K562 (cell line): Measurements from ENCODE around the gene CCNL1. TPM values are rescaled to one million over a fixed set of nuclear protein-coding genes. Genes with fewer than 3 reads are reported as not detected.

Source experiments
- KHSRP ChIP-seq: fragments of 450-650 bp; IDR thresholded peaks from 2 replicates; pipeline ENCODE4 v1.6.1; 2017
- MTA3 ChIP-seq: fragments of 450-650 bp; formaldehyde crosslinking; IDR thresholded peaks from 2 replicates; pipeline ENCODE4 v1.6.1; 2017; ENCODE audit warnings: mild to moderate bottlenecking, borderline replicate concordance
- NR1H2 ChIP-seq: sonication (generic); formaldehyde crosslinking; IDR thresholded peaks from 2 replicates; pipeline ENCODE4 v1.4.0; 2020; ENCODE audit warnings: mild to moderate bottlenecking, missing genetic modification reagents
- PHB ChIP-seq: fragments of 250-450 bp; sonication (Bioruptor Pico); IDR thresholded peaks from 2 replicates; pipeline ENCODE4 v1.5.0; 2021
- SETDB1 ChIP-seq: IDR thresholded peaks from one replicate; pipeline ENCODE4 v1.6.1; 2012; ENCODE audit warnings: low read length, control low read depth, inconsistent platforms
- TEAD4 ChIP-seq, 2 experiments: sonication (generic) in 1 of 2; formaldehyde crosslinking in 1 of 2; IDR thresholded peaks; 2 replicates each; pipeline versions ENCODE4 v1.6.1 to v1.8.0; 2012 to 2022; ENCODE audit warnings: borderline replicate concordance in 1 of 2, inconsistent platforms in 1 of 2, low read length in 1 of 2, mild to moderate bottlenecking in 1 of 2, missing genetic modification reagents in 1 of 2
- TFAM ChIP-seq: fragments of 250-450 bp; sonication (Bioruptor Pico); conservative IDR thresholded peaks from 2 replicates; pipeline ENCODE4 v1.5.0; 2021; ENCODE audit warnings: mild to moderate bottlenecking, moderate library complexity
- ZBTB17 ChIP-seq: fragments of 450-650 bp; formaldehyde crosslinking; IDR thresholded peaks from 2 replicates; pipeline ENCODE4 v1.4.0; 2020; ENCODE audit warnings: mild to moderate bottlenecking
- ZC3H4 ChIP-seq: sonication (generic); formaldehyde crosslinking; IDR thresholded peaks from 2 replicates; pipeline ENCODE4 v1.9.0; 2021; ENCODE audit warnings: missing genetic modification reagents, borderline replicate concordance
- ZNF311 ChIP-seq: fragments of 250-450 bp; sonication (Bioruptor Pico); IDR thresholded peaks from 2 replicates; pipeline ENCODE4 v1.4.0; 2020; ENCODE audit warnings: mild to moderate bottlenecking, moderate library complexity
- ZNF507 ChIP-seq: conservative IDR thresholded peaks from 2 replicates; pipeline ENCODE4 v1.6.1; 2017; ENCODE audit warnings: missing genetic modification characterization, missing compliant biosample characterization
- ZNF695 ChIP-seq: fragments of 450-650 bp; formaldehyde crosslinking; IDR thresholded peaks from 2 replicates; pipeline ENCODE4 v1.4.0; 2020; ENCODE audit warnings: mild to moderate bottlenecking, moderate library complexity
- ZNF76 ChIP-seq: fragments of 250-450 bp; sonication (Bioruptor Pico); IDR thresholded peaks from 2 replicates; pipeline ENCODE4 v1.4.0; 2020; ENCODE audit warnings: mild to moderate bottlenecking, moderate library complexity, borderline replicate concordance
- polyA plus RNA-seq, 8 experiments: library from polyadenylated mRNA; depleted of rRNA in 4 of 8; stranded (reverse) in 5 of 8; unstranded in 3 of 8; fragments of >200 nt; fragmentation: Nextera tagmentation in 2 of 8; fragmentation: Illumina TruSeq in 1 of 8; extraction: Ambion mirVana in 2 of 8; extraction: Trizol in 1 of 8; gene quantifications; 2 replicates each; pipeline versions ENCODE4 v1.2.1 to v1.2.3, GENCODE V29; 2011 to 2014; ENCODE audit warnings: inconsistent platforms in 1 of 8, missing spikeins in 1 of 8
- total RNA-seq, 7 experiments: library from RNA; depleted of rRNA in 6 of 7; stranded (reverse); fragments of >200 nt in 6 of 7; fragmentation: Illumina TruSeq in 2 of 7; extraction: Trizol in 2 of 7; gene quantifications; 2 replicates each; pipeline versions ENCODE4 v1.2.1 to v1.2.3, GENCODE V29; 2011 to 2021; ENCODE audit warnings: low replicate concordance in 1 of 7
- TF ChIP-seq, protein P1 (sequence below): sonication (generic); formaldehyde crosslinking; IDR thresholded peaks from 2 replicates; pipeline ENCODE4 v1.8.0; 2022; ENCODE audit warnings: mild to moderate bottlenecking, missing genetic modification reagents
- TF ChIP-seq, protein P2 (sequence below): sonication (generic); formaldehyde crosslinking; IDR thresholded peaks from 2 replicates; pipeline ENCODE4 v1.8.0; 2022; ENCODE audit warnings: mild to moderate bottlenecking, low read depth, missing genetic modification reagents
- TF ChIP-seq, protein P3 (sequence below), 2 experiments: fragments of 150-350 bp in 1 of 2; IDR thresholded peaks; 2 replicates each; pipeline ENCODE4 v1.6.1; 2012 to 2016; ENCODE audit warnings: low read depth in 2 of 2, low read length in 2 of 2, mild to moderate bottlenecking in 1 of 2, moderate library complexity in 1 of 2
- TF ChIP-seq, protein P4 (sequence below): IDR thresholded peaks from 2 replicates; pipeline ENCODE4 v1.6.1; 2011; ENCODE audit not compliant: insufficient read length; ENCODE audit errors: extremely low read depth

Gene CCNL1
- total and polyA plus RNA-seq, 9 of the 15 experiments (the other 6 are each of a cell fraction or from before 2014, with no cell fraction given): 16.1 to 186 (median 132) TPM

DNA sequence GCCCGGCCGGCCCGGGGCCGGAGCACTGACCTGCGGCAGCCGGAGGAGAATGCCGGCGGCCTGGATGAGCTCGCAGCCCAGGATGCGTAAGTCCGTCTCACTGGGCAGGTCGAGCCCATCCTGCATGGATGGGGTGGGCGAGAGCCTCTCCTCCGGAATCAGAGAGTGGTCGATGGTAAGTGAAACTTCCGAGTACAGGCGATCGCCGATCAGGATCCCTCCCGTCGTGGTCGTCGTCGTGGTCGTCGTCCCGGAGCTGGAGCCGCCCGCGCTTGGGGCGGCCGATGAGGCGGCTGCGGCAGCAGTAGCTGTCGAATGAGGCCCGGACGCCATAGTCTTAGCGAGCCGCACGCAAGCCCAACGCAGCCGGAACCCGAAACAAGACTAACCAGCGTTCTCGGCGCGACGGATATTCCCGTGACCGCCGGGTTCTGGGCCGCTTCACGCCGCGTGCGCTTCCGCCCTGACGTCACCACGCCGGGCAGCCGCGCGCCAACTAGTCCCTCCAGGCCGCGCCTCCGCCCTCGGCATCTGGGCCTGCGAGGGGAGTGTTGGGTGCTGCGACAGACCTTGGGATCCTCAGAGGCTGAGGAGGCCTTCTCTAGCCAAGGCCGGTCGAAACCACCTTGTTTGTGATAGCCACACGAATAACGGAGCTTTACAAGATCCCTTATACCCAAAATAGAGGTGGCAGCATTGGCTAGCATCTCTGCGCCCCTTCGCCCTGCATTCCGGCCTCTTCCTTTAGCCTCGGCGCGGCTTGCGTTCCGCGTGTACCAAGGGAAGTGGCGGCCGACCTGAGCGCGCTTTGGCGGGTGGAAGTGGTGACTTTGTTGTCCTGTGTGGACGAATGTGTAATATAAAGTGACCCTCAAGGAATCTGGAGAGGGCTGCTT lies at the start of gene CCNL1 (continued):
- TF ChIP-seq, protein P1, sequence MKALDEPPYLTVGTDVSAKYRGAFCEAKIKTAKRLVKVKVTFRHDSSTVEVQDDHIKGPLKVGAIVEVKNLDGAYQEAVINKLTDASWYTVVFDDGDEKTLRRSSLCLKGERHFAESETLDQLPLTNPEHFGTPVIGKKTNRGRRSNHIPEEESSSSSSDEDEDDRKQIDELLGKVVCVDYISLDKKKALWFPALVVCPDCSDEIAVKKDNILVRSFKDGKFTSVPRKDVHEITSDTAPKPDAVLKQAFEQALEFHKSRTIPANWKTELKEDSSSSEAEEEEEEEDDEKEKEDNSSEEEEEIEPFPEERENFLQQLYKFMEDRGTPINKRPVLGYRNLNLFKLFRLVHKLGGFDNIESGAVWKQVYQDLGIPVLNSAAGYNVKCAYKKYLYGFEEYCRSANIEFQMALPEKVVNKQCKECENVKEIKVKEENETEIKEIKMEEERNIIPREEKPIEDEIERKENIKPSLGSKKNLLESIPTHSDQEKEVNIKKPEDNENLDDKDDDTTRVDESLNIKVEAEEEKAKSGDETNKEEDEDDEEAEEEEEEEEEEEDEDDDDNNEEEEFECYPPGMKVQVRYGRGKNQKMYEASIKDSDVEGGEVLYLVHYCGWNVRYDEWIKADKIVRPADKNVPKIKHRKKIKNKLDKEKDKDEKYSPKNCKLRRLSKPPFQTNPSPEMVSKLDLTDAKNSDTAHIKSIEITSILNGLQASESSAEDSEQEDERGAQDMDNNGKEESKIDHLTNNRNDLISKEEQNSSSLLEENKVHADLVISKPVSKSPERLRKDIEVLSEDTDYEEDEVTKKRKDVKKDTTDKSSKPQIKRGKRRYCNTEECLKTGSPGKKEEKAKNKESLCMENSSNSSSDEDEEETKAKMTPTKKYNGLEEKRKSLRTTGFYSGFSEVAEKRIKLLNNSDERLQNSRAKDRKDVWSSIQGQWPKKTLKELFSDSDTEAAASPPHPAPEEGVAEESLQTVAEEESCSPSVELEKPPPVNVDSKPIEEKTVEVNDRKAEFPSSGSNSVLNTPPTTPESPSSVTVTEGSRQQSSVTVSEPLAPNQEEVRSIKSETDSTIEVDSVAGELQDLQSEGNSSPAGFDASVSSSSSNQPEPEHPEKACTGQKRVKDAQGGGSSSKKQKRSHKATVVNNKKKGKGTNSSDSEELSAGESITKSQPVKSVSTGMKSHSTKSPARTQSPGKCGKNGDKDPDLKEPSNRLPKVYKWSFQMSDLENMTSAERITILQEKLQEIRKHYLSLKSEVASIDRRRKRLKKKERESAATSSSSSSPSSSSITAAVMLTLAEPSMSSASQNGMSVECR: peak; percentile 88
- TF ChIP-seq NR1H2 (CRISPR knock-in tag) (peak; percentile 81), KHSRP (no peak), ZNF76 (CRISPR knock-in tag) (peak; percentile 10; the same call in 1 of the 2 replicates), ZNF311 (CRISPR knock-in tag) (no peak), ZC3H4 (CRISPR knock-in tag) (peak; percentile 98; the same call in 1 of the 2 replicates), SETDB1 (peak; percentile 76), TFAM (CRISPR knock-in tag) (no peak), ZNF507 (no peak), TEAD4 (IDR thresholded peaks at IDR 0.05; ENCODE audit: low read length) (peak; percentile 17; the same call in 1 of the 2 replicates), TEAD4 (CRISPR knock-in tag; IDR thresholded peaks at IDR 0.05; ENCODE audit: borderline replicate concordance) (peak; percentile 45; the same call in 1 of the 2 replicates), ZNF695 (CRISPR knock-in tag) (no peak), PHB (CRISPR knock-in tag) (no peak), MTA3 (peak; percentile 97), ZBTB17 (CRISPR knock-in tag) (peak; percentile 61)
- TF ChIP-seq, protein P2, sequence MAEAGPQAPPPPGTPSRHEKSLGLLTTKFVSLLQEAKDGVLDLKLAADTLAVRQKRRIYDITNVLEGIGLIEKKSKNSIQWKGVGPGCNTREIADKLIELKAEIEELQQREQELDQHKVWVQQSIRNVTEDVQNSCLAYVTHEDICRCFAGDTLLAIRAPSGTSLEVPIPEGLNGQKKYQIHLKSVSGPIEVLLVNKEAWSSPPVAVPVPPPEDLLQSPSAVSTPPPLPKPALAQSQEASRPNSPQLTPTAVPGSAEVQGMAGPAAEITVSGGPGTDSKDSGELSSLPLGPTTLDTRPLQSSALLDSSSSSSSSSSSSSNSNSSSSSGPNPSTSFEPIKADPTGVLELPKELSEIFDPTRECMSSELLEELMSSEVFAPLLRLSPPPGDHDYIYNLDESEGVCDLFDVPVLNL (CRISPR knock-in tag): peak; percentile 63
- TF ChIP-seq, protein P3, sequence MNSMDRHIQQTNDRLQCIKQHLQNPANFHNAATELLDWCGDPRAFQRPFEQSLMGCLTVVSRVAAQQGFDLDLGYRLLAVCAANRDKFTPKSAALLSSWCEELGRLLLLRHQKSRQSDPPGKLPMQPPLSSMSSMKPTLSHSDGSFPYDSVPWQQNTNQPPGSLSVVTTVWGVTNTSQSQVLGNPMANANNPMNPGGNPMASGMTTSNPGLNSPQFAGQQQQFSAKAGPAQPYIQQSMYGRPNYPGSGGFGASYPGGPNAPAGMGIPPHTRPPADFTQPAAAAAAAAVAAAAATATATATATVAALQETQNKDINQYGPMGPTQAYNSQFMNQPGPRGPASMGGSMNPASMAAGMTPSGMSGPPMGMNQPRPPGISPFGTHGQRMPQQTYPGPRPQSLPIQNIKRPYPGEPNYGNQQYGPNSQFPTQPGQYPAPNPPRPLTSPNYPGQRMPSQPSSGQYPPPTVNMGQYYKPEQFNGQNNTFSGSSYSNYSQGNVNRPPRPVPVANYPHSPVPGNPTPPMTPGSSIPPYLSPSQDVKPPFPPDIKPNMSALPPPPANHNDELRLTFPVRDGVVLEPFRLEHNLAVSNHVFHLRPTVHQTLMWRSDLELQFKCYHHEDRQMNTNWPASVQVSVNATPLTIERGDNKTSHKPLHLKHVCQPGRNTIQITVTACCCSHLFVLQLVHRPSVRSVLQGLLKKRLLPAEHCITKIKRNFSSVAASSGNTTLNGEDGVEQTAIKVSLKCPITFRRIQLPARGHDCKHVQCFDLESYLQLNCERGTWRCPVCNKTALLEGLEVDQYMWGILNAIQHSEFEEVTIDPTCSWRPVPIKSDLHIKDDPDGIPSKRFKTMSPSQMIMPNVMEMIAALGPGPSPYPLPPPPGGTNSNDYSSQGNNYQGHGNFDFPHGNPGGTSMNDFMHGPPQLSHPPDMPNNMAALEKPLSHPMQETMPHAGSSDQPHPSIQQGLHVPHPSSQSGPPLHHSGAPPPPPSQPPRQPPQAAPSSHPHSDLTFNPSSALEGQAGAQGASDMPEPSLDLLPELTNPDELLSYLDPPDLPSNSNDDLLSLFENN (IDR thresholded peaks at IDR 0.05; ENCODE audit: low read depth in 2 of 2, low read length in 2 of 2): peak in 1 of 2 experiments; percentile 84; a peak in 2 of 4 replicates
- TF ChIP-seq, protein P4, sequence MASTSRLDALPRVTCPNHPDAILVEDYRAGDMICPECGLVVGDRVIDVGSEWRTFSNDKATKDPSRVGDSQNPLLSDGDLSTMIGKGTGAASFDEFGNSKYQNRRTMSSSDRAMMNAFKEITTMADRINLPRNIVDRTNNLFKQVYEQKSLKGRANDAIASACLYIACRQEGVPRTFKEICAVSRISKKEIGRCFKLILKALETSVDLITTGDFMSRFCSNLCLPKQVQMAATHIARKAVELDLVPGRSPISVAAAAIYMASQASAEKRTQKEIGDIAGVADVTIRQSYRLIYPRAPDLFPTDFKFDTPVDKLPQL: peak; percentile 54
